ENCODE measurements around the gene MARK2.

DNA sequence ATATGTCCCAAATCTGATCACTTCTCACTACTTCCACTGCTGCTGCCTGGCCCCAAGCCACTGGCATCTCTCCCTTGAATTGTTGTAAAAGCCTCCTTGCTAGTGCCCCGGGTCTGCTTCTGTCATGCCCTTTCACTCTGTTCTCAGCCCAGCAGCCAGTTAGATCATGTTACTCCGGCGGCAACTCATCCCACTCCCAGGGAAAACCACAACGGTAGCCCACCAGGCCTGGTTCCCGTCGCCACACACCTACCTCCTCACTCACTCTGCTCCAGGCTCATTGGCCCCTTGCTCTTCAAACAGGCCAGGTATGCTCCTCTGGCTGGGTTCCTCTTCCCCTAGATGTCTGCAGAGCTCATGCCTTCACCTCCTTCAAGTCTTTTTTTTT is 3.8 kb upstream of the MARK2 start:
- TF ChIP-seq YY1 (IDR thresholded peaks at IDR 0.05; ENCODE audit: low read depth, low read length) (no peak), POU5F1 (IDR thresholded peaks at IDR 0.05; ENCODE audit: low read depth, low read length) (no peak), GABPA (IDR thresholded peaks at IDR 0.05; ENCODE audit: borderline replicate concordance, insufficient read depth, low read length) (no peak), CBX8 (IDR thresholded peaks at IDR 0.05; ENCODE audit: borderline replicate concordance, low read depth, low read length) (no peak)
